K562 (cell line): ENCODE results near the gene PDE2A. TPM values are rescaled to one million over a fixed set of nuclear protein-coding genes. Genes with fewer than 3 reads are reported as not detected.

Source experiments
- ATF1 ChIP-seq, 2 experiments: fragments of 450-650 bp in 1 of 2; IDR thresholded peaks; 2 replicates each; pipeline ENCODE4 v1.6.1; 2016; ENCODE audit warnings: missing compliant biosample characterization in 1 of 2, missing genetic modification characterization in 1 of 2
- CHD4 ChIP-seq: fragments of 200-600 bp; sonication (generic); IDR thresholded peaks from 3 replicates; pipeline ENCODE4 v1.6.1; 2012; ENCODE audit warnings: low read depth, mild to moderate bottlenecking, mixed read lengths, low read length, inconsistent platforms; ENCODE audit not compliant: insufficient read depth, insufficient replicate concordance, poor library complexity, severe bottlenecking
- FOXP4 ChIP-seq: sonication (generic); formaldehyde crosslinking; IDR thresholded peaks from 2 replicates; pipeline ENCODE4 v1.8.0; 2022; ENCODE audit warnings: mild to moderate bottlenecking, missing genetic modification reagents, borderline replicate concordance
- HDGF ChIP-seq: fragments of 450-650 bp; IDR thresholded peaks from 2 replicates; pipeline ENCODE4 v1.6.1; 2016
- JUNB ChIP-seq: fragments of 450-650 bp; formaldehyde crosslinking; conservative IDR thresholded peaks from 2 replicates; pipeline ENCODE4 v1.4.0; 2020; ENCODE audit warnings: mild to moderate bottlenecking
- MXD1 ChIP-seq: fragments of 250-450 bp; sonication (Bioruptor Pico); IDR thresholded peaks from 2 replicates; pipeline ENCODE4 v1.8.0; 2021; ENCODE audit warnings: borderline replicate concordance, mild to moderate bottlenecking, moderate library complexity; ENCODE audit not compliant: poor library complexity, severe bottlenecking
- SIN3A ChIP-seq, 2 experiments: fragments of 150-350 bp in 1 of 2; IDR thresholded peaks; 2 replicates each; pipeline ENCODE4 v1.6.1; 2011 to 2016; ENCODE audit warnings: borderline replicate concordance in 2 of 2, low read depth in 2 of 2, low read length in 2 of 2, mild to moderate bottlenecking in 2 of 2, moderate library complexity in 2 of 2; ENCODE audit not compliant: control insufficient read depth in 1 of 2
- ZNF184 ChIP-seq: sonication (generic); formaldehyde crosslinking; IDR thresholded peaks from 2 replicates; pipeline ENCODE4 v1.5.0; 2020; ENCODE audit warnings: missing genetic modification reagents
- ZNF511 ChIP-seq: sonication (generic); formaldehyde crosslinking; IDR thresholded peaks from 2 replicates; pipeline ENCODE4 v1.8.0; 2022; ENCODE audit warnings: mild to moderate bottlenecking, missing genetic modification reagents
- ZNF518B ChIP-seq: fragments of 250-450 bp; sonication (Bioruptor Pico); IDR thresholded peaks from 2 replicates; pipeline ENCODE4 v1.5.0; 2021; ENCODE audit warnings: mild to moderate bottlenecking, moderate library complexity
- polyA plus RNA-seq, 8 experiments: library from polyadenylated mRNA; depleted of rRNA in 4 of 8; stranded (reverse) in 5 of 8; unstranded in 3 of 8; fragments of >200 nt; fragmentation: Nextera tagmentation in 2 of 8; fragmentation: Illumina TruSeq in 1 of 8; extraction: Ambion mirVana in 2 of 8; extraction: Trizol in 1 of 8; gene quantifications; 2 replicates each; pipeline versions ENCODE4 v1.2.1 to v1.2.3, GENCODE V29; 2011 to 2014; ENCODE audit warnings: inconsistent platforms in 1 of 8, missing spikeins in 1 of 8
- total RNA-seq, 7 experiments: library from RNA; depleted of rRNA in 6 of 7; stranded (reverse); fragments of >200 nt in 6 of 7; fragmentation: Illumina TruSeq in 2 of 7; extraction: Trizol in 2 of 7; gene quantifications; 2 replicates each; pipeline versions ENCODE4 v1.2.1 to v1.2.3, GENCODE V29; 2011 to 2021; ENCODE audit warnings: low replicate concordance in 1 of 7

The PDE2A gene
- total and polyA plus RNA-seq, 9 of the 15 experiments (the other 6 are each of a cell fraction or from before 2014, with no cell fraction given) = 0.07 to 15.2 (median 1.6) TPM; not detected in 1

GRCh38 chr11:72711141-72711540, 36.9 kb upstream of the PDE2A start (continued):
- TF ChIP-seq SIN3A (IDR thresholded peaks at IDR 0.05; ENCODE audit: borderline replicate concordance in 2 of 2, control insufficient read depth in 1 of 2, low read depth in 2 of 2, low read length in 2 of 2) (no peak), FOXP4 (no peak), JUNB (no peak), HDGF (no peak), ATF1 (CRISPR knock-in tag; IDR thresholded peaks at IDR 0.05) (no peak), ATF1 (tag; IDR thresholded peaks at IDR 0.05) (no peak), CHD4 (no peak), ZNF184 (CRISPR knock-in tag) (no peak), ZNF511 (CRISPR knock-in tag) (no peak), ZNF518B (no peak), MXD1 (CRISPR knock-in tag) (no peak)
- TF ChIP-seq, all 486 proteins: peak for 0
